GM12878 (cell line): ENCODE data around the gene RABEP2. TPM values are rescaled to one million over a fixed set of nuclear protein-coding genes. Genes with fewer than 3 reads are reported as not detected.

Experiments
- ATAC-seq: fragments of 200-7000 bp; cut with Tn5 transposase; 3 replicates; pipeline ENCODE4 v1.9.1; 2020; ENCODE audit warnings: mild to moderate bottlenecking, moderate library complexity
- BruUV-seq: library from RNA; stranded (reverse); fragments of 400-500 nt; replicated peaks from 2 replicates; lab custom pipeline; 2021; lab: Mats Ljungman, UMichigan
- CTCF ChIA-PET: fragments of 300-600 bp; sonication (Branson Sonifier 250); formaldehyde crosslinking; extraction: SDS; loops from one replicate; lab custom pipeline; 2021; ENCODE audit warnings: inconsistent platforms; lab: Yijun Ruan, JAX
- POLR2A ChIA-PET: fragments of 350-600 bp; formaldehyde crosslinking; extraction: SDS; loops from one replicate; lab custom pipeline; 2021; ENCODE audit warnings: inconsistent platforms; lab: Charles Lee
- RAD21 ChIA-PET: fragments of 300-600 bp; sonication (Branson Sonifier 250); formaldehyde crosslinking; loops from one replicate; lab custom pipeline; 2023; ENCODE audit warnings: antibody characterized with exemption; ENCODE audit not compliant: unreplicated experiment; lab: Charles Lee
- SMC1A ChIA-PET: fragments of 300-600 bp; sonication (Branson Sonifier 250); formaldehyde crosslinking; loops from one replicate; lab custom pipeline; 2023; ENCODE audit not compliant: unreplicated experiment, uncharacterized antibody; lab: Charles Lee
- DNase-seq: peaks from one replicate; pipeline ENCODE4 v3.0.0-alpha.2; 2011; ENCODE audit warnings: low read depth, low spot score
- FAIRE-seq: peaks from 3 replicates; lab custom pipeline; 2011; peaks lifted over from hg19 to GRCh38; lab: Jason Lieb, UNC
- H2AFZ ChIP-seq: 2 replicates; pipeline ENCODE4 v1.6.0; 2011; ENCODE audit warnings: low read depth, low read length, control low read depth; ENCODE audit not compliant: control insufficient read depth
- H3K27ac ChIP-seq: 2 replicates; pipeline ENCODE4 v1.5.1; 2011; ENCODE audit warnings: control low read depth; ENCODE audit not compliant: control insufficient read depth, insufficient read depth
- H3K27me3 ChIP-seq, 2 experiments: replicated peaks in 1 of 2; 2 replicates each; pipeline versions ENCODE4 v1.6.0 to v1.6.1; 2011; ENCODE audit warnings: low read length in 1 of 2; ENCODE audit not compliant: control insufficient read depth in 2 of 2, insufficient read depth in 2 of 2
- H3K36me3 ChIP-seq, 2 experiments: 2 replicates each; pipeline ENCODE4 v1.5.1; 2011; ENCODE audit warnings: low read length in 1 of 2; ENCODE audit not compliant: control insufficient read depth in 2 of 2, insufficient read depth in 2 of 2
- H3K4me1 ChIP-seq: 2 replicates; pipeline ENCODE4 v1.6.1; 2011; ENCODE audit warnings: mild to moderate bottlenecking, low read length, moderate library complexity, mixed read lengths; ENCODE audit not compliant: control insufficient read depth, insufficient read depth
- H3K4me2 ChIP-seq: 2 replicates; pipeline ENCODE4 v1.6.0; 2011; ENCODE audit warnings: control low read depth; ENCODE audit not compliant: control insufficient read depth, insufficient read depth
- H3K4me3 ChIP-seq: fragments of 200-600 bp; sonication (generic); 2 replicates; pipeline ENCODE4 v1.5.1; 2016
- H3K79me2 ChIP-seq: 2 replicates; pipeline ENCODE4 v1.6.0; 2011; ENCODE audit warnings: low read length; ENCODE audit not compliant: control insufficient read depth, insufficient read depth
- H3K9ac ChIP-seq: 2 replicates; pipeline ENCODE4 v1.8.0; 2011; ENCODE audit warnings: low read length, control low read depth, mixed read lengths; ENCODE audit not compliant: control insufficient read depth, insufficient read depth
- H3K9me3 ChIP-seq: replicated peaks from 3 replicates; pipeline ENCODE4 v1.5.1; 2011; ENCODE audit warnings: mild to moderate bottlenecking, low read length; ENCODE audit not compliant: control insufficient read depth, insufficient read depth
- H4K20me1 ChIP-seq: 2 replicates; pipeline ENCODE4 v1.6.0; 2011; ENCODE audit not compliant: control insufficient read depth, insufficient read depth
- BCL3 ChIP-seq: IDR thresholded peaks from 2 replicates; pipeline ENCODE4 v1.6.1; 2011; ENCODE audit warnings: borderline replicate concordance, low read depth, mild to moderate bottlenecking, moderate library complexity, low read length; ENCODE audit not compliant: insufficient read depth, poor library complexity, severe bottlenecking
- BMI1 ChIP-seq: fragments of 450-650 bp; IDR thresholded peaks from 2 replicates; pipeline ENCODE4 v1.6.1; 2016; ENCODE audit warnings: mild to moderate bottlenecking, moderate library complexity, borderline replicate concordance
- IKZF1 ChIP-seq: fragments of 450-650 bp; conservative IDR thresholded peaks from 2 replicates; pipeline ENCODE4 v1.6.1; 2017; ENCODE audit warnings: antibody characterized with exemption, mild to moderate bottlenecking
- MYC ChIP-seq: IDR thresholded peaks from 2 replicates; pipeline ENCODE4 v1.6.1; 2011; ENCODE audit warnings: mild to moderate bottlenecking, low read length, moderate library complexity, inconsistent platforms; ENCODE audit not compliant: insufficient read depth, insufficient replicate concordance, insufficient read length, severe bottlenecking
- PML ChIP-seq: IDR thresholded peaks from 2 replicates; pipeline ENCODE4 v1.6.1; 2012; ENCODE audit warnings: low read length, inconsistent platforms
- POLR2AphosphoS5 ChIP-seq: IDR thresholded peaks from 2 replicates; pipeline ENCODE4 v1.6.1; 2011; ENCODE audit warnings: mild to moderate bottlenecking, low read length, inconsistent platforms
- RELA ChIP-seq: fragments of 450-650 bp; IDR thresholded peaks from 2 replicates; pipeline ENCODE4 v1.8.0; 2014; ENCODE audit warnings: borderline replicate concordance; ENCODE audit not compliant: partially characterized antibody
- RUNX3 ChIP-seq: IDR thresholded peaks from 2 replicates; pipeline ENCODE4 v1.6.1; 2012; ENCODE audit warnings: low read length, inconsistent platforms
- SIN3A ChIP-seq: IDR thresholded peaks from 2 replicates; pipeline ENCODE4 v1.6.1; 2012; ENCODE audit warnings: low read depth, low read length, improper control_type of control experiment
- SKIL ChIP-seq: fragments of 450-650 bp; IDR thresholded peaks from 2 replicates; pipeline ENCODE4 v1.6.1; 2017; ENCODE audit warnings: mild to moderate bottlenecking, low read depth, inconsistent platforms; ENCODE audit not compliant: poor library complexity, severe bottlenecking
- STAT1 ChIP-seq: fragments of 450-650 bp; conservative IDR thresholded peaks from 2 replicates; pipeline ENCODE4 v1.6.1; 2014; ENCODE audit warnings: antibody characterized with exemption, mild to moderate bottlenecking
- ZBED1 ChIP-seq: IDR thresholded peaks from 2 replicates; pipeline ENCODE4 v1.6.1; 2016; ENCODE audit warnings: borderline replicate concordance
- ZNF592 ChIP-seq: fragments of 450-650 bp; IDR thresholded peaks from 2 replicates; pipeline ENCODE4 v1.6.1; 2017; ENCODE audit warnings: mild to moderate bottlenecking, moderate library complexity
- WGBS: methylation state at CpG from one replicate; pipeline ENCODE4 v1.1.6; 2016; ENCODE audit warnings: low lambda C conversion rate; ENCODE audit not compliant: insufficient replicate concordance, insufficient coverage; ENCODE audit errors: missing lambda C conversion rate; 5-methylcytosine and 5-hydroxymethylcytosine counted together
- in situ Hi-C: fragments of 300-500 bp; cut with MboI; formaldehyde crosslinking; loops from 9 replicates; pipeline ENCODE4 v1.14.3; 2018; ENCODE audit warnings: mixed read lengths
- intact Hi-C: fragments of 100-400 bp; cut with micrococcal nuclease; formaldehyde crosslinking; loops from one replicate; pipeline ENCODE4 v1.14.2; 2022; ENCODE audit not compliant: unreplicated experiment
- polyA plus RNA-seq, 11 experiments: library from polyadenylated mRNA; depleted of rRNA in 4 of 11; unstranded in 6 of 11; stranded (reverse) in 5 of 11; fragments of >200 nt; fragmentation: Nextera tagmentation in 4 of 11; fragmentation: Illumina TruSeq in 1 of 11; extraction: Ambion mirVana in 4 of 11; extraction: Trizol in 1 of 11; gene quantifications; 1 replicate in 1 of 11; 2 replicates in 10 of 11; pipeline versions ENCODE4 v1.2.1 to v1.2.3, GENCODE V29; 2011 to 2016; ENCODE audit warnings: inconsistent platforms in 2 of 11, missing spikeins in 2 of 11, low read depth in 1 of 11
- total RNA-seq, 4 experiments: library from RNA; depleted of rRNA in 3 of 4; stranded (reverse); fragments of >200 nt in 3 of 4; fragmentation: Illumina TruSeq in 1 of 4; extraction: Trizol in 1 of 4; gene quantifications; 2 replicates each; pipeline versions ENCODE4 v1.2.1 to v1.2.3, GENCODE V29; 2013 to 2021

RABEP2 gene
- total and polyA plus RNA-seq, 10 of the 15 experiments (the other 5 are each of a cell fraction or from before 2014, with no cell fraction given), result 0.47 to 33.2 (median 18.6) TPM

GRCh38 chr16:28936784-28937155, 11.7 kb upstream of the RABEP2 start:
- ChIA-PET CTCF (interaction anchor here (0.9 to 7.2 kb wide), 4 partner anchors 8 to 67 kb away, joined by 3 to 136 read pairs (median 4); no protein-coding TSS in a partner anchor), RAD21 (interaction anchor here (0.8 to 2.0 kb wide), 7 partner anchors 8 to 114 kb away, joined by 3 to 11 read pairs (median 4); partner anchors contain the start of genes NFATC2IP, RABEP2 and SH2B1), POLR2A (interaction anchor here (0.6 to 2.1 kb wide), 4 partner anchors 11 to 57 kb away, joined by 3 to 7 read pairs (median 4); partner anchors contain the start of gene RABEP2), SMC1A (interaction anchor here (0.9 to 2.8 kb wide), 3 partner anchors 8 to 65 kb away, joined by 3 to 14 read pairs (median 13); no protein-coding TSS in a partner anchor)
- no peak overlapping the region for H3K9ac ChIP-seq
- H3K79me2 ChIP-seq, result peaks cover 18% of the 10 kb centered on the region
- H3K4me1 ChIP-seq, result peaks cover 2% of the 10 kb centered on the region
- no TSS peak for BruUV-seq
- no peaks in the 10 kb centered on the region for H4K20me1 ChIP-seq
- H3K27me3 ChIP-seq, result no peaks in the 10 kb centered on the region
- ATAC-seq (no peak), DNase-seq (no peak), FAIRE-seq (no peak)
- intact Hi-C loops, result no loop called here
- in situ Hi-C loops, result no loop called here
- no peak overlapping the region for H2AFZ ChIP-seq
- H3K36me3 ChIP-seq, result peaks cover 0 to 6% of the 10 kb centered on the region in 2 experiments; a peak in 1 of 4 replicates
- no peak overlapping the region for H3K27ac ChIP-seq
- H3K9me3 ChIP-seq, result no peaks in the 10 kb centered on the region
- no peak overlapping the region for H3K4me3 ChIP-seq
- H3K4me2 ChIP-seq, result no peak overlapping the region
- 82% methylated on average over 17 of the region's 26 CpGs for WGBS
- TF ChIP-seq PML (no peak), RELA (no peak), ZNF592 (no peak), STAT1 (no peak), MYC (no peak), SKIL (no peak), BCL3 (no peak), IKZF1 (no peak), RUNX3 (no peak), ZBED1 (no peak), SIN3A (no peak), POLR2AphosphoS5 (no peak), BMI1 (no peak)
